Loucy (cell line): ENCODE data around the gene GLRA3.
"Not testable (repeated sequence)": the region's sequence is repeated elsewhere in the genome, so short reads cannot be mapped to it uniquely, and the experiment has no call there.

Source experiments
- H2AFZ ChIP-seq: fragments of 200-600 bp; sonication (generic); 2 replicates; pipeline ENCODE4 v1.6.0; 2016; ENCODE audit warnings: antibody characterized with exemption, mild to moderate bottlenecking, low read length, moderate library complexity
- H3F3A ChIP-seq: fragments of 200-600 bp; 2 replicates; pipeline ENCODE4 v1.6.0; 2016; ENCODE audit warnings: antibody characterized with exemption, low read depth, mild to moderate bottlenecking
- H3K27me3 ChIP-seq: fragments of 200-600 bp; sonication (generic); 2 replicates; pipeline ENCODE4 v1.6.1; 2014; ENCODE audit warnings: low read length, mild to moderate bottlenecking; ENCODE audit not compliant: insufficient read depth, poor library complexity, severe bottlenecking
- H3K36me3 ChIP-seq: fragments of 200-600 bp; sonication (generic); 2 replicates; pipeline ENCODE4 v1.6.1; 2016; ENCODE audit warnings: low read length; ENCODE audit not compliant: insufficient read depth
- H3K4me1 ChIP-seq: fragments of 200-600 bp; sonication (generic); 2 replicates; pipeline ENCODE4 v1.5.1; 2014; ENCODE audit warnings: low read length, mild to moderate bottlenecking; ENCODE audit not compliant: insufficient read depth, poor library complexity, severe bottlenecking
- H3K4me2 ChIP-seq: fragments of 200-600 bp; sonication (generic); 2 replicates; pipeline ENCODE4 v1.6.0; 2014; ENCODE audit warnings: antibody characterized with exemption, low read length, low read depth, mild to moderate bottlenecking; ENCODE audit not compliant: poor library complexity, severe bottlenecking
- H3K4me3 ChIP-seq: fragments of 200-600 bp; sonication (generic); 2 replicates; pipeline ENCODE4 v1.5.1; 2014; ENCODE audit warnings: low read length, mild to moderate bottlenecking, mixed read lengths; ENCODE audit not compliant: poor library complexity, severe bottlenecking
- H3K79me2 ChIP-seq: fragments of 200-600 bp; sonication (generic); 2 replicates; pipeline ENCODE4 v1.6.1; 2014; ENCODE audit warnings: low read length; ENCODE audit not compliant: insufficient read depth
- H3K9ac ChIP-seq: fragments of 200-600 bp; sonication (generic); 2 replicates; pipeline ENCODE4 v1.6.0; 2014; ENCODE audit warnings: mild to moderate bottlenecking, low read depth, low read length, moderate library complexity; ENCODE audit not compliant: poor library complexity, severe bottlenecking
- H3K9me2 ChIP-seq: fragments of 200-600 bp; sonication (generic); replicated peaks from 2 replicates; pipeline ENCODE4 v1.6.1; 2016; ENCODE audit warnings: low read depth, low read length, mixed read lengths
- H3K9me3 ChIP-seq: fragments of 200-600 bp; sonication (generic); 2 replicates; pipeline ENCODE4 v1.6.1; 2014; ENCODE audit warnings: mild to moderate bottlenecking, antibody characterized with exemption, low read length, low read depth; ENCODE audit not compliant: insufficient read depth
- H4K20me1 ChIP-seq: fragments of 200-600 bp; sonication (generic); 2 replicates; pipeline ENCODE4 v1.6.0; 2014; ENCODE audit warnings: antibody characterized with exemption, low read length, mild to moderate bottlenecking; ENCODE audit not compliant: insufficient read depth, poor library complexity, severe bottlenecking
- EZH2phosphoT487 ChIP-seq: fragments of 200-600 bp; IDR thresholded peaks from 2 replicates; pipeline ENCODE4 v1.6.1; 2018; ENCODE audit warnings: antibody characterized with exemption, mild to moderate bottlenecking, moderate library complexity, borderline replicate concordance
- TF ChIP-seq, protein P1 (sequence below): fragments of 200-600 bp; sonication (generic); conservative IDR thresholded peaks from 2 replicates; pipeline ENCODE4 v1.5.1; 2014; ENCODE audit warnings: mild to moderate bottlenecking, antibody characterized with exemption, low read length

The GLRA3 gene

DNA sequence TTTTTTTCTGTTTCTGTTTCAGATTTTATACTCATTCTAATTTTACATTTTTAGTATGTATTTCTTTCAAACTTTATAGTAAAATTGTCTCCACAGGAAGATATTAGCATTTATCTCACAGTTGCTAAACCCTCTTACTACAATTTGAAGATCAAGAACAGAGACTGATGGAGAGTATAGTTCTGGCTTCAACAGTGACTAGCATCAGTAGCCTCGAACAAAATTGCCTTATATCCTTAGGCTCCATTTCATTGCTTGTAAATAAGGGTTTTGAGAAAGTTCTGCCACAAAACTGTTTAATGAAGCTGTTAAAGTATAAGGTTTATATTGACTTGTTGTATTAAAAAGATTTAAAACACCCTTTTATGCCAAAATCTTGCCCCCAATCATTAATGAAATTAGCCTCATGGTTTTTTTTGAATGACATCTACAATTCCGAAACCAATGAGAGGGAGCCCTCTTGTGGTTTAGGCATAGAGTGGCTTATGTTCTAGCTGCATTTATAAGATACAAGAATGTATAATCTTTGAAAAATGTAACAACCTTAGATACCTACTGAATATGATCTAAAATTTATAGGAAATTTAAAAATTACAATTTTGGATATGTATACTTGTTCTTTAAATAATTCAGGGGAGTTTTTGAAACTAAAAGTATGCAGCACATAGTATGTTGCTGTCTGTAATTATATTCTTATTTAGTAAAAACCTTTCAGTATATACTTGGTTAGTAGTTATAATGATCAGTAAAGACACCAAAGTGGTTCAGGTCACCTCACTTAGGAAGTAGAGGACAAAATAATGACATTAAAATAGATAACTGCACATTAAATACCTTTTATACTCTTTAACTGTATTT, 196.9 kb downstream of the GLRA3 start:
- H4K20me1 ChIP-seq, result no peaks in the 10 kb centered on the region
- no peaks in the 10 kb centered on the region for H3K9me2 ChIP-seq
- no peak overlapping the region for H3K4me2 ChIP-seq
- no peak for TF ChIP-seq EZH2phosphoT487
- TF ChIP-seq, protein P1, sequence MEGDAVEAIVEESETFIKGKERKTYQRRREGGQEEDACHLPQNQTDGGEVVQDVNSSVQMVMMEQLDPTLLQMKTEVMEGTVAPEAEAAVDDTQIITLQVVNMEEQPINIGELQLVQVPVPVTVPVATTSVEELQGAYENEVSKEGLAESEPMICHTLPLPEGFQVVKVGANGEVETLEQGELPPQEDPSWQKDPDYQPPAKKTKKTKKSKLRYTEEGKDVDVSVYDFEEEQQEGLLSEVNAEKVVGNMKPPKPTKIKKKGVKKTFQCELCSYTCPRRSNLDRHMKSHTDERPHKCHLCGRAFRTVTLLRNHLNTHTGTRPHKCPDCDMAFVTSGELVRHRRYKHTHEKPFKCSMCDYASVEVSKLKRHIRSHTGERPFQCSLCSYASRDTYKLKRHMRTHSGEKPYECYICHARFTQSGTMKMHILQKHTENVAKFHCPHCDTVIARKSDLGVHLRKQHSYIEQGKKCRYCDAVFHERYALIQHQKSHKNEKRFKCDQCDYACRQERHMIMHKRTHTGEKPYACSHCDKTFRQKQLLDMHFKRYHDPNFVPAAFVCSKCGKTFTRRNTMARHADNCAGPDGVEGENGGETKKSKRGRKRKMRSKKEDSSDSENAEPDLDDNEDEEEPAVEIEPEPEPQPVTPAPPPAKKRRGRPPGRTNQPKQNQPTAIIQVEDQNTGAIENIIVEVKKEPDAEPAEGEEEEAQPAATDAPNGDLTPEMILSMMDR, result peak; percentile 96
- H3K4me3 ChIP-seq, result no peak overlapping the region
- H3K9me3 ChIP-seq, result no peaks in the 10 kb centered on the region
- H3K27me3 ChIP-seq, result no peaks in the 10 kb centered on the region
- no peaks in the 10 kb centered on the region for H3K79me2 ChIP-seq
- H3K9ac ChIP-seq, result no peak overlapping the region
- peaks cover 16% of the 10 kb centered on the region for H3K4me1 ChIP-seq
- no peaks in the 10 kb centered on the region for H3F3A ChIP-seq
- peak overlapping the region; percentile 82 for H2AFZ ChIP-seq
- no peaks in the 10 kb centered on the region for H3K36me3 ChIP-seq

DNA sequence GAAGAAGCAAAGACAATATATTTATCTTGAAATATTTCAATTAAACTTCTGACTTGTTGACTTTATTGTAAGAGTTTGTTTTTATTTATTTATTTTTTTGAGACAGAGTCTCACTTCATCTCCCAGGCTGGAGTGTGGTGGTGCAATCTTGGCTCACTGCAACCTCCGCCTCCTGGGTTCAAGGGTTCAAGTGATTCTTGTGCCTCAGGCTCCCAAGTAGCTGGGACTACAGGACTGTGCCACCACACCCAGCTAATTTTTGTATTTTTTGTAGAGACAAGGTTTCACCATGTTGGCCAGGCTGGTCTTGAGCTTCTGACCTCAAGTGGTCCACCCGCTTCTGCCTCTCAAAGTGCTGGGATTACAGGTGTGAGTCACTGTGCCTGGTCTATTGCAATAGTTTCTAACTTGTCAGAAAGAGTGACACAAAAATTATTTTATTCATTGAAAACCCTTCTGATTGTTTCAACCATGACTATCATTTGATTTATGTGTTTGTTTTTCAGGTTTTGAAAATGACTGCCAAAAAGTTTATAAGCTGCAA, 199.1 kb downstream of the GLRA3 start:
- not testable (repeated sequence) for H3K9me3 ChIP-seq, H2AFZ ChIP-seq, H3K4me2 ChIP-seq, H3K9ac ChIP-seq, H3K9me2 ChIP-seq, H3K79me2 ChIP-seq, H3K4me3 ChIP-seq, H3K27me3 ChIP-seq, H3K36me3 ChIP-seq, H4K20me1 ChIP-seq, H3F3A ChIP-seq
- peaks cover 16% of the 10 kb centered on the region for H3K4me1 ChIP-seq

DNA sequence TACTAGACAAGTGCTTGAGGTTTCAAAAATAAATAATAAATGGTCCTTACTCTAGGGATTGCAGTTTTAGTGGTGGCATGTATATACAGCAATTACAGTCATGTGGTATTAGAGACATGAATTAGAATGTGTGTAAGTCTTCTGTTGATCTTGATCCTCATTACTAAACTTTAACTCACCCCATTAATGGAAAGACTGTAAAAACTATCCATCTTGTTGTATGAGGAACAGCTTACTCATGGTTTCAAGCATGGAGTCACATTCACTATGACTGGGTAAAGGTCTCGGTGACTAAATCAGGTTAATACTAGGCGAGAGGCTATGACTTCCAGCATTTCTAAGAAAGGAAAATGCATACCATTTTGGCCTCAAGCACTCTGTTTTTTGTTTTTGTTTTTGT, 199.8 kb downstream of the GLRA3 start:
- no peak overlapping the region for H2AFZ ChIP-seq
- no peaks in the 10 kb centered on the region for H3K9me2 ChIP-seq
- peaks cover 16% of the 10 kb centered on the region for H3K4me1 ChIP-seq
- H4K20me1 ChIP-seq, result no peaks in the 10 kb centered on the region
- no peak overlapping the region for H3K4me2 ChIP-seq
- no peaks in the 10 kb centered on the region for H3K9me3 ChIP-seq
- no peaks in the 10 kb centered on the region for H3K36me3 ChIP-seq
- no peak overlapping the region for H3K4me3 ChIP-seq
- TF ChIP-seq, protein P1, result no peak
- TF ChIP-seq EZH2phosphoT487, result no peak
- H3K27me3 ChIP-seq, result no peaks in the 10 kb centered on the region
- no peak overlapping the region for H3K9ac ChIP-seq
- no peaks in the 10 kb centered on the region for H3F3A ChIP-seq
- no peaks in the 10 kb centered on the region for H3K79me2 ChIP-seq
